IgD-negative memory B cell (primary cell): ENCODE measurements around the gene DDB1. TPM values are rescaled to one million over a fixed set of nuclear protein-coding genes. Genes with fewer than 3 reads are reported as not detected.

Experiments used
- H3K27ac Mint-ChIP-seq, 3 donors: one replicate each; pipeline ENCODE4 v1.8.0; 2020 to 2022; ENCODE audit warnings: mild to moderate bottlenecking in 3 of 3, mixed read lengths in 3 of 3, moderate library complexity in 1 of 3
- H3K27me3 Mint-ChIP-seq: one replicate; pipeline ENCODE4 v1.8.0; 2021; ENCODE audit warnings: mixed read lengths
- H3K36me3 Mint-ChIP-seq: one replicate; pipeline ENCODE4 v1.8.0; 2020; ENCODE audit warnings: mild to moderate bottlenecking, mixed read lengths
- H3K4me1 Mint-ChIP-seq, 3 donors: one replicate each; pipeline ENCODE4 v1.8.0; 2020 to 2022; ENCODE audit warnings: mixed read lengths in 3 of 3, mild to moderate bottlenecking in 1 of 3
- H3K4me3 Mint-ChIP-seq, 4 donors: one replicate each; pipeline ENCODE4 v1.8.0; 2020 to 2022; ENCODE audit warnings: mild to moderate bottlenecking in 4 of 4, mixed read lengths in 4 of 4, moderate library complexity in 3 of 4
- H3K9me3 Mint-ChIP-seq, 3 donors: one replicate each; pipeline ENCODE4 v1.8.0; 2020 to 2021; ENCODE audit warnings: mixed read lengths in 3 of 3, mild to moderate bottlenecking in 1 of 3
- polyA plus RNA-seq: library from polyadenylated mRNA; unstranded; fragments of 300-500 nt; fragmentation: Illumina TruSeq; gene quantifications from one replicate; pipeline ENCODE4 v1.2.3, GENCODE V29; 2021

The DDB1 gene
- polyA plus RNA-seq, 1 donor from 2014 or later, result 81.7 TPM

DNA sequence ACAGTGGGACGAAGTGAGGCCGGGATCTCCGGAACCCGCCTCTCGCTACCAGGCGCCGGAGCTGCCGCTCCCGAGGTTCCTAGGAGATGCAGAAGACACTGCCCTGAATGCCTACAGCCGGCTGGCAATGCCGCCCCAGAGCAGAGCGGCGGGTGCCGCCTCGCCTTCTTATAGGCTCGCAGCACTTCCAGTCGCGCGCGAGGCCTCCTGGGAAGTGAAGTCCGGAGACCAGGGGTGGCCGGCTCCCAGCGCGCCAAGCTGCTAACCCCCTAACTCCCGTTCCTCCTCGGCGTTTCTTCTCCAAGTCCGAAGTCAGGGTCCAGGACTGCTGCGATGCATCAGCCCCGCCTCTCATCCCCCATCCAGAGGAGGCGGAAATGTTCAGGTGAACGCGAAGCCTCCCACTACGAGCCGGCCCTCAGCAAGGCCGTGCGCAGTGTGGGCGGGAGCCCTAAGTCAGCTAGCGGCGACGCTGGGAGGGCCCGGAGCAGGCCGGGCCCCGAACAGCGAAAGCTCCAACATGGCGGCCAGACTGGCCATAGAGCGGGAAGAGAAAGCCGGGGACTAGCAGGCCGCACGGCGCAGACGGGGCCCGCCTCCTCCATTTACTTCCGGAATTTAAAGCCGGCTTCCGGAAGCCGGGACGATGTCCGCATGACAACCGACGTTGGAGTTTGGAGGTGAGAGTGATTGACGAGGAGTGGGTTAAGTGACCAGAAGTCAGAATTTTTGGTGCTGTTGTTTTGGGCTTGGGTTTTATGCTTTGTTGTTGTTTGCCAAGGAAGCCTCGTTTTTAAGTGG, 29.0 kb upstream of the DDB1 start, which contains the start of the genes CYB561A3 and TMEM138:
CYB561A3 (minus strand) TSS at position 142 of the 801 bp plus-strand sequence. CDS start 5,169 bp downstream, outside the sequence.
TMEM138 (plus strand) TSS at position 634 of the 801 bp plus-strand sequence. CDS start 2,017 bp downstream, outside the sequence.
- Mint-ChIP-seq H3K27ac (peak within 1 kb of the TSS; percentile 93 to 98 (median 97)), H3K9me3 (no peaks in the 10 kb centered on the region), H3K4me3 (peak within 1 kb of the TSS; percentile 94 to 100 (median 98)), H3K4me1 (peaks cover 27 to 41% (median 40%) of the 10 kb centered on the region in 3 donors), H3K27me3 (no peaks in the 10 kb centered on the region), H3K36me3 (no peaks in the 10 kb centered on the region)

DNA sequence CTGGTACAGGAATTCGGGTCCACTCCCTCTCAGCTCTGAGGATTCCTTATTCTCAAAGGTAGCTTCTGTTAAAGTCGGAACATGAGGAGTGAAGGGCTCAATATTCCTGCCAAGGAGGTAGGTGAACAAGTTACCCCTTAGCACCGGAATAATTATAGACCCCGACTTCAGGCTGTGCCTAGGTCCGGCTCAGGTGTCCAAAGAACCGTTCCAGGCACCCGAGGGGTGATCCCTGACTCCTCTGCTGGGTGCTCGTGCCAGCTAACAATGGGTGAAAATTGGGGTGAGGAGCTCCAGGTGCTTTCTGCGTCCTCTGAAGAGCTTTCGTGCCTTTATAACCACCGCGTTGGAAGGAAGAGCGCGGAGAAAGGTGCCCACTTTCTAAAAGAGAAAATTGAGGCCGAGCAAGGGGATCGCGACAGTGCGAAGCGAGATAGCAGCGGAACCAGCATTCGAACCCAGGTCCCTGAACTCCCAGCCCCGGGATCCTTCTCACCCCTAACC, 28.4 kb upstream of the DDB1 start:
- Mint-ChIP-seq H3K27ac (peak overlapping the region; percentile 93 to 98 (median 97)), H3K36me3 (peaks cover 2% of the 10 kb centered on the region), H3K9me3 (no peaks in the 10 kb centered on the region), H3K4me1 (peaks cover 30 to 45% (median 41%) of the 10 kb centered on the region in 3 donors), H3K27me3 (no peaks in the 10 kb centered on the region), H3K4me3 (peak overlapping the region; percentile 94 to 100 (median 98))

DNA sequence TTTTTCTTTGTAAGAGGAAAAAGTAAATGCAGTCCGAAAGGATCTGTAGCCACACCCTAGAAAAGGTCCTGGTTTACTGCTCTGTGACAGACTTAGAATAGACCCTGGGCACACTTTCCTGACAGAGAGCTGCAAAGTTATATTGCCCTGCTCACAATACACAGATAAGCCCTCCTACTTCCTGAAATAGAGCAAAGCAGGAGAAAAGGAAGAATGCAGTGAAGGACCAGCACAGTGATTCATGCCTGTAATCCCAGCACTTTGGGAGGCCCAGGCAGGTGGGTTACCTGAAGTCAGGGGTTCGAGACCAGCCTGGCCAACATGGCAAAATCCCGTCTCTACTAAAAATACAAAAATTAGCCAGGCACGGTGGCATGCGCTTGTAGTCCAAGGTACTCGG, 26.6 kb upstream of the DDB1 start:
- Mint-ChIP-seq H3K4me3 (peak overlapping the region; percentile 94 to 100 (median 98)), H3K27ac (peak overlapping the region; percentile 93 to 98 (median 97)), H3K36me3 (peaks cover 7% of the 10 kb centered on the region), H3K4me1 (peaks cover 35 to 50% (median 43%) of the 10 kb centered on the region in 3 donors), H3K27me3 (no peaks in the 10 kb centered on the region), H3K9me3 (no peaks in the 10 kb centered on the region)

- H3K27me3 Mint-ChIP-seq, result no peaks in the 10 kb centered on the region
- peak overlapping the region; percentile 41 to 98 (median 93) for H3K4me3 Mint-ChIP-seq
- H3K36me3 Mint-ChIP-seq, result peaks cover 9% of the 10 kb centered on the region
- H3K4me1 Mint-ChIP-seq, result peaks cover 37 to 53% (median 47%) of the 10 kb centered on the region in 3 donors
- H3K27ac Mint-ChIP-seq, result peak overlapping the region; percentile 82 to 97 (median 93)
- no peaks in the 10 kb centered on the region for H3K9me3 Mint-ChIP-seq
These were observed 25.7 kb upstream of the DDB1 start for GRCh38 chr11:61358566-61358965.

GRCh38 chr11:61357894-61358239, 25.0 kb upstream of the DDB1 start:
- H3K4me1 Mint-ChIP-seq, result peaks cover 43 to 52% (median 48%) of the 10 kb centered on the region in 3 donors
- H3K9me3 Mint-ChIP-seq, result no peaks in the 10 kb centered on the region
- peak overlapping the region; percentile 93 to 97 (median 95) for H3K27ac Mint-ChIP-seq
- no peaks in the 10 kb centered on the region for H3K27me3 Mint-ChIP-seq
- H3K36me3 Mint-ChIP-seq, result peaks cover 14% of the 10 kb centered on the region
- H3K4me3 Mint-ChIP-seq, result peak overlapping the region; percentile 85 to 92 (median 90)

DNA sequence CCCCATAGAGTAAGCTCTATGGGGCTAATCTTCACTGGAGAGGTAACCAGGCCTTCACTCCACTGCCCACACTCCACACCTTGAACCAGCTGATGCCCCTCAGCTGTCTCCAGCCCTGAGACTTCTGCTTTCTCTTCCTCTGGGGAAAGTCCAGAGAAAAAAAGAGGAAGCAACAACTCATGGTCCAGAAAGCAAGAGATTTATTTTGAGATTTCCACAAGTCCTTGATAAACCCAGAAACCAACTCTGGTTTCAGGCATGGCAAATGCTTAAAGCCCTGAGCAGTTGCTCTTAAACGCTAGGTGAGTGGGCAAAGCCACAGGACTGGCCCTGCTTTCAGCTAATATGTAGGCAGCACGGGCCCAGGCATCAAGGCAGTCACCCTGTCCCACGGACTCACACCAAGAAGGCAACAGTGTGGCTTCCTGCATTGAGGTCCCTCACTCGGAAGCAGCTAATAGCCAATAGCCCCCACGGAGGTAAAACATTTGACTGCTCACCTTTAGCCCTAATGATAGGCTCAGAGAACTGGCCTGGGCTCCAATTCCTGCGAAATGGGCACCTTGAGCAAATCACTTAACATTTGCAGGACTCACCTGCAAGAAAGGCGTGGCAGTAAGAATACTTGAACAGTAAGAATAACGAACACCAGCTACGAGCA, 24.5 kb upstream of the DDB1 start:
- Mint-ChIP-seq H3K27ac (peak overlapping the region; percentile 93 to 97 (median 95)), H3K36me3 (peaks cover 14% of the 10 kb centered on the region), H3K27me3 (no peaks in the 10 kb centered on the region), H3K9me3 (no peaks in the 10 kb centered on the region), H3K4me1 (peaks cover 45 to 51% (median 46%) of the 10 kb centered on the region in 3 donors), H3K4me3 (peak overlapping the region; percentile 85 to 92 (median 90))

GRCh38 chr11:61356706-61357105, 23.8 kb upstream of the DDB1 start:
- peak overlapping the region; percentile 85 to 92 (median 90) for H3K4me3 Mint-ChIP-seq
- peaks cover 43 to 49% (median 45%) of the 10 kb centered on the region in 3 donors for H3K4me1 Mint-ChIP-seq
- H3K27ac Mint-ChIP-seq, result peak overlapping the region; percentile 93 to 97 (median 95)
- H3K36me3 Mint-ChIP-seq, result peaks cover 14% of the 10 kb centered on the region
- H3K27me3 Mint-ChIP-seq, result no peaks in the 10 kb centered on the region
- H3K9me3 Mint-ChIP-seq, result no peaks in the 10 kb centered on the region

- Mint-ChIP-seq H3K9me3 (no peaks in the 10 kb centered on the region), H3K27ac (peak overlapping the region; percentile 67 to 95 (median 89)), H3K27me3 (no peaks in the 10 kb centered on the region), H3K36me3 (peaks cover 14% of the 10 kb centered on the region), H3K4me1 (peaks cover 35 to 41% (median 36%) of the 10 kb centered on the region in 3 donors), H3K4me3 (peak overlapping the region; percentile 69 to 92 (median 88))
These were observed 21.3 kb upstream of the DDB1 start for GRCh38 chr11:61354208-61354607.

DNA sequence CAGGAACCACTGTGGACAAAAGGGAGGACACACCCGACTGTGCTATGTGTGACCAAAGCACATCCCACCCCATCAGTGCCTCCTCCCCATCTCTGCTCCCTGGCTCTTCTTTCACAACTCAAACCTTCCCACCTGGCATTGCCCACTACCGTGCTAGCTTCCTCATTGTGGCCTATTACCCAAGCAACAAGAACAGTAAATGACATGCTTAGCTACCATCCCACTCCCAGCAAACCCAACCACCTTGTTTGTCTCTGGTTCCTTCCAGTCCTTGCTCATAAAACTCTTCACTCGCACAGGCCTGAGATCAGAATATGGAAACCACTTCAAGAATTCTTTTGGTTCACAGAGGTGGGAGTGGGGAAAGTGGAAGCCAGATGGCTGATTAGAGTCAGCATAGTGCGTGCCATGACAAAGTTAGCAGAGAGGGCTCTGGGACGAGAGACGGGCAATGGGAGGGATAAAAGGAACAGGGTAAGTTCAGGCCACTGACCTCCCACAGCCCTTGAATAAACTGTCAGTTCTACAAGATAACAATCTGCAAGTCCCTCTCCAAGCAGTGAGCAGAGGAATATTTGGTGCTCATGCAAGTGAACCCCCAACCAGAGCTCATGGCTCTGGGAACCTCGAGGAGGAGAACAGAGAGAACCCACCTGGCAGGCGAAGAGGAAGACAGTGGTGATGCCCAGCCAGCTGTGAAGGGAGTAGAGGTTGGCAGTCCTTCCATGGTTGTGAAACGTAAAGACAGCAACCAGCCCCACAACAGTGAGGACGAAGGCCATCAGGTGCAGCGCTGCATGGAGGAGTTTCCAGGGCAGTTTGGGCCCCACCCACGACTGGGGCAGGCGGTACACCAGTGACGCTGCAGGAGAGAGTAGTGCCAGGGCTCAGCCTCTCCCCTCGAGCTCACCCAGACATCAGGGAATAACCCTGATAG, 20.5 kb upstream of the DDB1 start:
- peak overlapping the region; percentile 67 to 89 (median 69) for H3K27ac Mint-ChIP-seq
- H3K27me3 Mint-ChIP-seq, result no peaks in the 10 kb centered on the region
- H3K4me3 Mint-ChIP-seq, result peak overlapping the region; percentile 69 to 92 (median 88)
- H3K9me3 Mint-ChIP-seq, result no peaks in the 10 kb centered on the region
- H3K4me1 Mint-ChIP-seq, result peaks cover 31 to 38% (median 34%) of the 10 kb centered on the region in 3 donors
- peaks cover 14% of the 10 kb centered on the region for H3K36me3 Mint-ChIP-seq

GRCh38 chr11:61352038-61352437, 19.1 kb upstream of the DDB1 start:
- peaks cover 14% of the 10 kb centered on the region for H3K36me3 Mint-ChIP-seq
- H3K4me3 Mint-ChIP-seq, result peak overlapping the region in 1 of 4 donors; percentile 69
- no peaks in the 10 kb centered on the region for H3K27me3 Mint-ChIP-seq
- peaks cover 20 to 27% (median 25%) of the 10 kb centered on the region in 3 donors for H3K4me1 Mint-ChIP-seq
- peak overlapping the region in 1 of 3 donors; percentile 10 for H3K27ac Mint-ChIP-seq
- H3K9me3 Mint-ChIP-seq, result no peaks in the 10 kb centered on the region

- Mint-ChIP-seq H3K4me3 (peak overlapping the region in 1 of 4 donors; percentile 22), H3K36me3 (peaks cover 10% of the 10 kb centered on the region), H3K27me3 (no peaks in the 10 kb centered on the region), H3K9me3 (no peaks in the 10 kb centered on the region), H3K4me1 (peaks cover 16 to 19% (median 18%) of the 10 kb centered on the region in 3 donors), H3K27ac (no peak overlapping the region)
These were observed 17.9 kb upstream of the DDB1 start for GRCh38 chr11:61350803-61351202.

GRCh38 chr11:61350336-61350735, 17.4 kb upstream of the DDB1 start:
- Mint-ChIP-seq H3K27ac (peak overlapping the region in 1 of 3 donors; percentile 23), H3K36me3 (peaks cover 10% of the 10 kb centered on the region), H3K4me3 (peak overlapping the region in 1 of 4 donors; percentile 65), H3K9me3 (no peaks in the 10 kb centered on the region), H3K4me1 (peaks cover 15 to 19% (median 18%) of the 10 kb centered on the region in 3 donors), H3K27me3 (no peaks in the 10 kb centered on the region)

- H3K27ac Mint-ChIP-seq, result peak overlapping the region in 2 of 3 donors; percentile 23 to 71
- peaks cover 15 to 17% (median 16%) of the 10 kb centered on the region in 3 donors for H3K4me1 Mint-ChIP-seq
- H3K36me3 Mint-ChIP-seq, result peaks cover 7% of the 10 kb centered on the region
- no peaks in the 10 kb centered on the region for H3K27me3 Mint-ChIP-seq
- H3K4me3 Mint-ChIP-seq, result peak overlapping the region in 1 of 4 donors; percentile 60
- H3K9me3 Mint-ChIP-seq, result no peaks in the 10 kb centered on the region
These were observed 17.0 kb upstream of the DDB1 start for GRCh38 chr11:61349916-61350315.
